ENCODE data around the gene MRPL4. TPM values are rescaled to one million over a fixed set of nuclear protein-coding genes. Genes with fewer than 3 reads are reported as not detected.

The MRPL4 gene
- polyA plus RNA-seq, 1 donor (not counting 4 experiments of a cell fraction or from before 2014, with no cell fraction given): 29.4 TPM

GRCh38 chr19:10292789-10293636 lies 41.0 kb downstream of the MRPL4 start:
- Histone ChIP-seq H4K20me1 (ENCODE audit: control insufficient read depth, extremely low read depth, insufficient read depth, low read length) (no peaks in the 10 kb centered on the region), H2AFZ (ENCODE audit: control insufficient read depth, low read length) (no peak overlapping the region), H3K4me3 (ENCODE audit: control insufficient read depth in 2 of 3, extremely low read depth in 1 of 3, insufficient read depth in 2 of 3, low read depth in 1 of 3, low read length in 3 of 3) (peak overlapping the region in 2 of 3 experiments; percentile 57 to 66), H3K27me3 (ENCODE audit: control insufficient read depth, extremely low read depth, insufficient read depth, low read length) (peaks cover 84% of the 10 kb centered on the region), H3K36me3 (ENCODE audit: control insufficient read depth in 2 of 2, extremely low read depth in 1 of 2, insufficient read depth in 2 of 2, low read length in 2 of 2) (no peaks in the 10 kb centered on the region), H3K9me3 (ENCODE audit: control insufficient read depth, low read depth, low read length) (no peaks in the 10 kb centered on the region), H3K4me1 (ENCODE audit: control insufficient read depth, extremely low read depth, insufficient read depth, low read length) (peaks cover 24% of the 10 kb centered on the region), H3K27ac (ENCODE audit: control insufficient read depth, insufficient read depth, low read length) (no peak overlapping the region), H3K9me1 (ENCODE audit: control insufficient read depth, extremely low read depth, insufficient read depth, low read length) (no peaks in the 10 kb centered on the region), H3K4me2 (ENCODE audit: control insufficient read depth, extremely low read depth, insufficient read depth, low read depth, low read length) (peak overlapping the region; percentile 90), H3K79me2 (ENCODE audit: control insufficient read depth, insufficient read depth, low read length) (no peaks in the 10 kb centered on the region), H3K9ac (ENCODE audit: control insufficient read depth, extremely low read depth, insufficient read depth, low read length) (no peak overlapping the region)
- FAIRE-seq (no peak), DNase-seq (ENCODE audit: low read depth, low spot score) (no peak)
- TF ChIP-seq EZH2 (IDR thresholded peaks at IDR 0.05; ENCODE audit: low read length) (peak; percentile 60), CTCF (optimal IDR thresholded peaks at IDR 0.05 in 1 of 3, IDR thresholded peaks at IDR 0.05 in 1 of 3, conservative IDR thresholded peaks at IDR 0.05 in 1 of 3; ENCODE audit: extremely low read depth in 1 of 3, insufficient read depth in 2 of 3, low read length in 3 of 3) (no peak)
- dilution Hi-C loops (cut with MboI; ENCODE audit: extremely low pct_ligation_motif_present, low sequenced_read_pairs): no loop called here

- Histone ChIP-seq H3K4me1 (ENCODE audit: control insufficient read depth, extremely low read depth, insufficient read depth, low read length) (peaks cover 22% of the 10 kb centered on the region), H3K9me3 (ENCODE audit: control insufficient read depth, low read depth, low read length) (no peaks in the 10 kb centered on the region), H3K9ac (ENCODE audit: control insufficient read depth, extremely low read depth, insufficient read depth, low read length) (no peak overlapping the region), H3K4me2 (ENCODE audit: control insufficient read depth, extremely low read depth, insufficient read depth, low read depth, low read length) (no peak overlapping the region), H2AFZ (ENCODE audit: control insufficient read depth, low read length) (no peak overlapping the region), H3K79me2 (ENCODE audit: control insufficient read depth, insufficient read depth, low read length) (no peaks in the 10 kb centered on the region), H3K27ac (ENCODE audit: control insufficient read depth, insufficient read depth, low read length) (no peak overlapping the region), H3K27me3 (ENCODE audit: control insufficient read depth, extremely low read depth, insufficient read depth, low read length) (peaks cover 77% of the 10 kb centered on the region), H3K4me3 (ENCODE audit: control insufficient read depth in 2 of 3, extremely low read depth in 1 of 3, insufficient read depth in 2 of 3, low read depth in 1 of 3, low read length in 3 of 3) (no peak overlapping the region), H3K36me3 (ENCODE audit: control insufficient read depth in 2 of 2, extremely low read depth in 1 of 2, insufficient read depth in 2 of 2, low read length in 2 of 2) (no peaks in the 10 kb centered on the region), H4K20me1 (ENCODE audit: control insufficient read depth, extremely low read depth, insufficient read depth, low read length) (no peaks in the 10 kb centered on the region), H3K9me1 (ENCODE audit: control insufficient read depth, extremely low read depth, insufficient read depth, low read length) (no peaks in the 10 kb centered on the region)
- TF ChIP-seq CTCF (optimal IDR thresholded peaks at IDR 0.05 in 1 of 3, IDR thresholded peaks at IDR 0.05 in 1 of 3, conservative IDR thresholded peaks at IDR 0.05 in 1 of 3; ENCODE audit: extremely low read depth in 1 of 3, insufficient read depth in 2 of 3, low read length in 3 of 3): no peak
- TF ChIP-seq EZH2 (IDR thresholded peaks at IDR 0.05; ENCODE audit: low read length): no peak
- FAIRE-seq (no peak), DNase-seq (ENCODE audit: low read depth, low spot score) (no peak)
- dilution Hi-C loops (cut with MboI; ENCODE audit: extremely low pct_ligation_motif_present, low sequenced_read_pairs): no loop called here
These were observed 41.8 kb downstream of the MRPL4 start for GRCh38 chr19:10293637-10294367.
